Measurements from ENCODE around the gene ACADL. TPM values are rescaled to one million over a fixed set of nuclear protein-coding genes. Genes with fewer than 3 reads are reported as not detected.

Gene ACADL
- total RNA-seq, 1 donor from 2014 or later, result not detected

DNA sequence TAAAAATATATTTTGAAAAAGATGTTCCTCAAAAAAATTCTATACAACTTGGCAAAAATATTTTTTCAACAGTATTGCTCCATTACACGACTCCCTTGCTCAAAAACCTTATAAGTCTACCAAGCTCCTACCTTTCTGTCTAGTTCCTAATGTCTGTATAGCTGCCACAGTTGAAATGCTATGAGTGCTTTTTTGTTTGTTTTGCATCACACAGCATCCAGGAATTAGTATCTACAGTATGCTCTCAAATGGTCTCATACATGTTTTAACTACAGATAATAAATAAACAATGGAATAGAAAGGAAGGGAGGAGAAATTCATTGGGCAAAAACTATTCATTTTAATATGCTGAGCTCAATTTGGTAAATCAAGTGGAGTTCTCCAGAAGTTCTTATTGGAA lies 17.3 kb downstream of the ACADL start:
- no peaks in the 10 kb centered on the region for H3K9me3 Mint-ChIP-seq (ENCODE audit: unreplicated experiment)
- H3K36me3 Mint-ChIP-seq (ENCODE audit: unreplicated experiment), result no peaks in the 10 kb centered on the region
- TF ChIP-seq, protein P1, sequence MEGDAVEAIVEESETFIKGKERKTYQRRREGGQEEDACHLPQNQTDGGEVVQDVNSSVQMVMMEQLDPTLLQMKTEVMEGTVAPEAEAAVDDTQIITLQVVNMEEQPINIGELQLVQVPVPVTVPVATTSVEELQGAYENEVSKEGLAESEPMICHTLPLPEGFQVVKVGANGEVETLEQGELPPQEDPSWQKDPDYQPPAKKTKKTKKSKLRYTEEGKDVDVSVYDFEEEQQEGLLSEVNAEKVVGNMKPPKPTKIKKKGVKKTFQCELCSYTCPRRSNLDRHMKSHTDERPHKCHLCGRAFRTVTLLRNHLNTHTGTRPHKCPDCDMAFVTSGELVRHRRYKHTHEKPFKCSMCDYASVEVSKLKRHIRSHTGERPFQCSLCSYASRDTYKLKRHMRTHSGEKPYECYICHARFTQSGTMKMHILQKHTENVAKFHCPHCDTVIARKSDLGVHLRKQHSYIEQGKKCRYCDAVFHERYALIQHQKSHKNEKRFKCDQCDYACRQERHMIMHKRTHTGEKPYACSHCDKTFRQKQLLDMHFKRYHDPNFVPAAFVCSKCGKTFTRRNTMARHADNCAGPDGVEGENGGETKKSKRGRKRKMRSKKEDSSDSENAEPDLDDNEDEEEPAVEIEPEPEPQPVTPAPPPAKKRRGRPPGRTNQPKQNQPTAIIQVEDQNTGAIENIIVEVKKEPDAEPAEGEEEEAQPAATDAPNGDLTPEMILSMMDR (IDR thresholded peaks at IDR 0.05), result no peak
- H3K4me1 Mint-ChIP-seq (ENCODE audit: unreplicated experiment), result no peaks in the 10 kb centered on the region
- H3K27ac Mint-ChIP-seq (ENCODE audit: unreplicated experiment), result no peak overlapping the region
- H3K27me3 Mint-ChIP-seq (ENCODE audit: unreplicated experiment), result peaks cover 50% of the 10 kb centered on the region
- DNase-seq (ENCODE audit: extremely low spot score, unreplicated experiment), result no peak
- H3K4me3 Mint-ChIP-seq (ENCODE audit: unreplicated experiment), result no peak overlapping the region

DNA sequence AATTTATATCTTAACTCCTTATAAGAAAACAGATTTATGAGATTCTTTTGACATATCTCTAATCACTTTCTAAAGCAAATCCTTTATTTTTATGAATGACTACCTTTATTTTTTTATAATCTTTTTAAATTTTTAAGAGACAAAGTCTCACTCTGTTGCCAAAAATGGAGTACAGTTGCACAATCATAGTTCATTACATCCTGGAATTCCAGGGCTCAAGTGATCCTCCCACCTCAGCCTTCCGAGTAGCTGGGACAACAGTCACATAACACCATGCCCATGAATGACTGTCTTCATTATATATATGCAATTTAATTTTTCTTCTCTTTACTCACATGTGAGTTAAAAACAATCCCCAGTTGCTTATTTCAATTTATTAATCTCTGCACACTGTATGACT lies 21.7 kb downstream of the ACADL start:
- DNase-seq (ENCODE audit: extremely low spot score, unreplicated experiment), result no peak
- Mint-ChIP-seq H3K9me3 (ENCODE audit: unreplicated experiment) (no peaks in the 10 kb centered on the region), H3K27ac (ENCODE audit: unreplicated experiment) (no peak overlapping the region), H3K27me3 (ENCODE audit: unreplicated experiment) (peaks cover 57% of the 10 kb centered on the region), H3K36me3 (ENCODE audit: unreplicated experiment) (no peaks in the 10 kb centered on the region), H3K4me1 (ENCODE audit: unreplicated experiment) (no peaks in the 10 kb centered on the region), H3K4me3 (ENCODE audit: unreplicated experiment) (no peak overlapping the region)
- TF ChIP-seq, protein P1 (IDR thresholded peaks at IDR 0.05), result no peak

DNA sequence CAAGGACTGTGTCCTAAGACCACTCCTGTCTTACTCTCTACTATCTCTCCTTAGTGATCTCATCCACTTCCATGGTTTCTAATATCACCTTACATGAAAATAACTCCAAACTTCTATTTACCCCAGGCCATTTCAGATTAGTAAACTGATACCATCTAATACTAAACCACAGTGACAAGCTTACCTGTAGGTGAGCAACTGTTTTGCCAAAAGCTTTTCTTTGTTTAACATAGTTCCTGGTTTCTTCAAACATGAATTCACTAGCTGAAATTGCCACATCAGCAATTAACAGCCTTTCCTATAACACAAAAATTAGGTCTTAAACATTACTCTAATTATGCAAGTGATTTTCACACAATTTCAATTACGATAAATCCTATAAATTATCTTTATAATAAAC lies 22.1 kb downstream of the ACADL start:
- H3K27me3 Mint-ChIP-seq (ENCODE audit: unreplicated experiment), result peaks cover 56% of the 10 kb centered on the region
- no peaks in the 10 kb centered on the region for H3K36me3 Mint-ChIP-seq (ENCODE audit: unreplicated experiment)
- peaks cover 3% of the 10 kb centered on the region for H3K4me1 Mint-ChIP-seq (ENCODE audit: unreplicated experiment)
- no peak overlapping the region for H3K4me3 Mint-ChIP-seq (ENCODE audit: unreplicated experiment)
- H3K9me3 Mint-ChIP-seq (ENCODE audit: unreplicated experiment), result no peaks in the 10 kb centered on the region
- no peak overlapping the region for H3K27ac Mint-ChIP-seq (ENCODE audit: unreplicated experiment)
- TF ChIP-seq, protein P1 (IDR thresholded peaks at IDR 0.05), result no peak
- no peak for DNase-seq (ENCODE audit: extremely low spot score, unreplicated experiment)

DNA sequence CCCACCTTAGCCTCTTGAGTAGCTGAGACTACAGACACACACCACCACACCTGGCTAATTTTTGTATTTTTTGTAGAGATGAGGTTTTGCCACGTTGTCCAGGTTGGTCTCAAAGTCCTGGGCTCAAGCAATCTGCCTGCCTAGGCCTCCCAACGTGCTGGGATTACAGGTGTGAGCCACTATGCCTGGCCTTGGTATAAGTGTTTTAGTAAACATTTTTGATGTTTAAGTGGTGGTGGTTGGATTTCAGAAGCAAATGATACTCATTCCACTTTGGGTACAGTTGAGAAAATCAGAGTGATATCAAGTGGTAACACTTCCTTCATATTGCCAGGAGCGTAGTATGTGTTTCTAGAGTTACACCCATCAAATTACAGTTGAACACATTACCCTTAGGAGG lies 25.4 kb downstream of the ACADL start:
- no peak for DNase-seq (ENCODE audit: extremely low spot score, unreplicated experiment)
- TF ChIP-seq, protein P1 (IDR thresholded peaks at IDR 0.05), result no peak
- Mint-ChIP-seq H3K4me1 (ENCODE audit: unreplicated experiment) (peaks cover 9% of the 10 kb centered on the region), H3K27ac (ENCODE audit: unreplicated experiment) (no peak overlapping the region), H3K36me3 (ENCODE audit: unreplicated experiment) (no peaks in the 10 kb centered on the region), H3K9me3 (ENCODE audit: unreplicated experiment) (no peaks in the 10 kb centered on the region), H3K27me3 (ENCODE audit: unreplicated experiment) (peaks cover 56% of the 10 kb centered on the region), H3K4me3 (ENCODE audit: unreplicated experiment) (no peak overlapping the region)

DNA sequence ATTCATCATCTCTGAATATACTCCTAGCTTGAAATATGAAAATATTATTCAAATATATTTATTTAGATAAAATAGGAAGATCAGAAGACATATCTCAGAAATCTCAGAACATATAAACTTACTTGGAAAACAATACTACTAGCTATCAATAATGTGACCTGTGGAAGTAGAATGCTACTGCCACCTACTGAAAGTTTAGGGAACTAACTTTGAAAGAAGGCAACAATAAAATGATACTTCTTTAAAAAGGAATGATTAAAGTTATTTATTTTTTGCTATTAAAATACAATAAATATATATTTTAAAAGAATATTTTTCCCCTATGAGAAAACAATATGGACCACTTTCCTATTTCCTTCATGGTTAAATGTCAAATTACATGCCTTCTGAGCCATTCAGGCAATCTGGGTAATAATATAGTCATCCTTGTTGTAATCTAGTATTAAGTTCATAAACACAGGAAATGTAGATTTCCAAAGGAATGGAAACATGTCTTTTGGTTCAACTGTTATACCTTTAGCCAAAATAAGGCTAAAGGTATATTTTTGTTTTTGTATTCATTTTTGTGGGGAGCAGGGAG lies 26.0 kb downstream of the ACADL start:
- H3K4me3 Mint-ChIP-seq (ENCODE audit: unreplicated experiment), result no peak overlapping the region

More for the DNA sequence above, 26.0 kb downstream of the ACADL start:
- no peaks in the 10 kb centered on the region for H3K9me3 Mint-ChIP-seq (ENCODE audit: unreplicated experiment)
- H3K36me3 Mint-ChIP-seq (ENCODE audit: unreplicated experiment), result no peaks in the 10 kb centered on the region
- peaks cover 9% of the 10 kb centered on the region for H3K4me1 Mint-ChIP-seq (ENCODE audit: unreplicated experiment)
- DNase-seq (ENCODE audit: extremely low spot score, unreplicated experiment), result no peak
- peaks cover 56% of the 10 kb centered on the region for H3K27me3 Mint-ChIP-seq (ENCODE audit: unreplicated experiment)
- TF ChIP-seq, protein P1 (IDR thresholded peaks at IDR 0.05), result peak; percentile 74
- H3K27ac Mint-ChIP-seq (ENCODE audit: unreplicated experiment), result no peak overlapping the region
